GM18858 (cell line): ENCODE data around the gene BNIP1.

Experiments used
- ATAC-seq: cut with Tn5 transposase; IDR thresholded peaks from one replicate; pipeline ENCODE4 v1.9.1; 2021; ENCODE audit not compliant: unreplicated experiment

BNIP1 gene

GRCh38 chr5:173208296-173208695, 64.0 kb downstream of the BNIP1 start:
- no peak for ATAC-seq

- ATAC-seq: no peak
Observed at GRCh38 chr5:173210877-173211276, 66.5 kb downstream of the BNIP1 start.

GRCh38 chr5:173211284-173211683, 67.0 kb downstream of the BNIP1 start:
- ATAC-seq: no peak

GRCh38 chr5:173213236-173213933, 69.1 kb downstream of the BNIP1 start:
- no peak for ATAC-seq
